Activated T-helper 1 cell treated with Interleukin-2 at 50 U/mL for 16 hours (primary cell): ENCODE measurements around the gene CBFB.
A peak's percentile ranks its signal among the peaks of the same experiment; 100 is the strongest.

Experiments used
- DNase-seq: peaks from one replicate; pipeline ENCODE4 v3.0.0-alpha.2; 2020; ENCODE audit warnings: low read depth

Gene CBFB

DNA sequence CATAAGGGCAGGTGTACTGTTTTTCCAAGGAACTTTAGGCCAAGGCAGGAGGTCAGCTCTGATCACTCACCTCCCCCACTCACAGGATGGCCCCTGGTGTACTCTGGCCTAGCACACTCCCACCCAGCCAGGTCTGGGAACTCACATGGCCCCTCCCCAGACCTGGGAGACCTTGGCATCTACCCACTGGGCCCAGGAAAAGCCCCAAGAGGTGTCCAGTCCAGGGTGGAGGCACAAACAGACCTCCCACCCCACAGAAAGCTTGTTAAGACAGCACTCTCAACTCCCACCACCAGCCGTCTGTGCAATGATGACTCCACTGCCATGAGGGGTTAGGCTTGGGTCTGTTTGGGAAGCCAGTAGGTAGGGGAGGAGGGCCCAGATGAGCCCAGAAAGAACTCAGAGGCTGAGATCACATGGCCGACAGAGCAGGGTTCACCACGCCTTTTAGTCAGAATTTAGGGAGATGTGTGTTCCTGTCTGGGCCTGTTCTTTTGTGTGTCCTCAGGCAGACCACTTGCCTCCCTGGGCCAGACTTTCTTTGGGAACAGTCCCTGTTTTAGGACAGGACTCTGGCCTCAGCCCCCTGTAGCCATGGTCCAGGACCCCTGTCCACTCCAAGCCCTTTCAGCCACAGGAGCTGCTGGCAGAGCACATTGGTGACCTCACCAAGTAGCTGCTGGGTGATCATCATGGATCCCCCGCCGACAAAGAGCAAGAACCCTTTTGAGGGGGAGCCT lies 12.1 kb upstream of the CBFB start:
- no peak for DNase-seq

DNA sequence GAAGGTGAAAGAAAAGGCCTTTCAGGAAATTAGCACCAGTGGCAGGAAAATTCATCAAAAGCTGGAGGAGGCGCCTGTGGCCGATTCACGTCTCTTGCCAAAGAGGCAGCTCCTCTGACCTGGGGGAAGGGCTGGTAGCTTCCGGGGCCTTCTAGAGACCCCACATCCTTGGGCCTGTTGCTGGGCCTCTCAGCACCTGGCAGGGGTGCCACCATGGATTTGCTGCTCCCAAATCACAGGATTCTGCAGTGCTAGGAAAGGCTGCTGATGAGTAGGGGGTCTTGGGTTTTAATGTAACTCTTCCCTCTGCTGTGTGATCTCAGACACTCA lies 11.6 kb upstream of the CBFB start:
- DNase-seq: no peak

DNA sequence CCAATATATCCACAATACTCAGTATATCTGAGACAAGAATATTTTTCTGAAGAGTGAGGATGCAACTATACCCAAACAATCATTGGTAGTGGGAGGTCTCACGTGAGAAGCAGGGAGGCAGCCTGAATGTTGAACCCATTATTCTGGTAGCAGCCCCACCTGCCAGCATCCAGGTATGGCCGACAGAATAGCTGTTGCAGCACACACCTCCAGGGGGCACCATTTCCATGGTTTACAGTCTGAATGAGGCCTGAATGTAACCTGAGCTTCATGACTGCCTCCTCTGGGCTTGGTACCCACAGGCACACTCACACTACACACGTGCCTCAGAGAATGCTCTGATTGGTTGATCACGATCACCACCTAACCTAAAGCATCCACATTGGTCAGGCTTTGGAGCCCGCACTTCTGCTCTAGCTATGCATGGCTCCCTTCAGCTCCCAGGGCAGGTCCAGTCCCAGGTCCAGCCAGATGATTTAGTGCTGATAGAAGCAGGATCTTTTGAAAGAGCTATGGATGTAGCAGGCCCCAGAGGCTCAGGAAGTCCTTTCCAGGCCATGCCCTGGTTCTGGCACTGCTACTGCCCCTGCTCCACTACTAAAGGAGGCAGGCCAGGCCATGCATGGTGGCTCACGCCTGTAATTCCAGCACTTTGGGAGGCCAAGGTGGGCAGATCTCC lies 11.0 kb upstream of the CBFB start:
- peak; percentile 69 for DNase-seq

DNA sequence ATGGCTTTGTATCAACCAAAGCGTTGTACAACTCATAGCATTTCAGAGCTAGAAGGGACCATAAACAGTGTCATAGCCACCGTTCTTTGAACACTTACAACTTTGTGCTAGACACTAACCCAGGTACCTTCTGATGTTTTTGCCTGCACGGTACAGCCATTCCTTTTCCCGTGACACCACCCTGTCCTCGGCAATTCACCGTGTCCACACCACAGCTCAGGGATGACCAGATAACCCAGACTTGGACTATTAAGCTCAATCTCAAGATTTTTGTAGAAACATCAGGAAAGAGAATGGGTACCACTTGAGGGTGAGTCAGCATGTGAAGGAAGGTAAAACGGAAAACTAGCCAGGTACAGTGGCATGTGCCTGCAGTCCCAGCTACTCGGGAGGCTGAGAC lies 9.8 kb upstream of the CBFB start:
- no peak for DNase-seq

- no peak for DNase-seq
Measured at GRCh38 chr16:67021321-67021720, 7.6 kb upstream of the CBFB start.

DNA sequence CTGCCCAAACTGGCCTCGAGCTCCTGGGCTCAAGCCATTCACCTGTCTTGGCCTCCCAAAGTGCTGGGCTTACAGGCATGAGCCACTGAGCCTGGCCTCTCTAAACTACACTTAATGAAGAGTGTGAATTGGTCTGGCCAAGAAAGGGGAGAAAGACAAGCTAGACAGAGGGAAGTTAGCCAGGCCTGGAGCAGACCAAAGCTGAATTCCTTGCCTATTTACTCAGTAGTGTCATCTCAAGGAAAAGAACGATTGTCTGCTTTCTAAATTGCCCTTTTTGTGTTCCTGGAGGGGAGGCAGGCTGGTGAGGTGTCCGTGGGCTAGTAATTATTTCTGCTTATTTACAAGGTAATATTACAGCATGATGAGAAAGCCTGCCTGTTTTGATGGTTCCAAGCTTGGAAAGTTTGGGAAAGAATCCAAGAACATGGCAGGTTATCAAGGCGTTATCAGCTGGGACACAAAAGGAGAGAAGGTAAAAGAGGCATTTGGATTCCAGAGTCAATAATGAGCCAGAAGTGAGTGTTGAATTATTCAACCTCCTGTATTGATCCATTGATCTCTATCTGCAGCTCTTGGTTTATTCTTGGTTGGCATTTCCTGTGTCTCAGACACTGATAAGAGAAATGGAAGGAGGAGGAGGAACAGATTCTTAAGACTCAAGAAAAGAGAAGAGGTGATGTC lies 6.3 kb upstream of the CBFB start:
- no peak for DNase-seq

DNA sequence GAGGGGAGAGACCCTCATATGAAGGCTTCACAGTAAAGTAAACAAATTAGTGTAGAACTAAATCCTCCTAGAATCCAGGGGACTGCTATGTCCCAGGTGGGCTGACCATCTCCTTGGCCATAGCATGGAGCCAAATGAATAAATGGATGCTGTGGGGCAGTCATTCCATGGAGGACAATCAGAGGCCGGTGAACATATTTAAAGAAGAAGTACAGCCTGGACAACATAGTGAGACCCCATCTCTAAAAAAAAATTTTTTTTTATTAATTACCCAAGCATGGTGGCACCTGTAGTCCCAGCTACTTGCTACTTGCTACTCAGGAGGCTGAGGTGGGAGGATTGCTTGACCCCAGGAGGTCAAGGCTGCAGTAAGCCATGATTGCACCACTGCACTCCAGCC lies 5.3 kb upstream of the CBFB start:
- DNase-seq: no peak

GRCh38 chr16:67024384-67025209 lies 4.4 kb upstream of the CBFB start:
- DNase-seq: no peak

- no peak for DNase-seq
Measured at GRCh38 chr16:67025210-67025550, 3.8 kb upstream of the CBFB start.

DNA sequence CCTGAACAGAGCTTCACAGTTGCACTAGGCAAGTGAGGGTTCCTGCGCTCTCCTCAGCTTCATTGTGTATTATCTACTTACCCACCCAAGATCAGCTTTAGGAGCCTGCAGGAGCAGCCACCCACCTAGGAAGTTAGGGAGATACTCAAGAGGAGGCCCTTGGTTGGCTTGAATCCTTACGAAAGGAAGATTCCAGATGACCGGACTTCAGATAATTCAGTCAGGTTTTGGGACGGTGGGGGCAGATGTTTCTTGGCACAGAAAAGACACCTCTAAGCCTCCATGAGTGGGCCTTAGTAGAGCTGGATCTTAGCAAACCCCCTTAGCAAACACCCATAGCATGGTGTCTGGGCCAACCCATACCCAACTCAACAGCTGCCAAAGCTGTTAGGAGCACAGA lies 2.4 kb upstream of the CBFB start:
- no peak for DNase-seq

GRCh38 chr16:67027046-67027445 lies 1.9 kb upstream of the CBFB start:
- DNase-seq: no peak

DNA sequence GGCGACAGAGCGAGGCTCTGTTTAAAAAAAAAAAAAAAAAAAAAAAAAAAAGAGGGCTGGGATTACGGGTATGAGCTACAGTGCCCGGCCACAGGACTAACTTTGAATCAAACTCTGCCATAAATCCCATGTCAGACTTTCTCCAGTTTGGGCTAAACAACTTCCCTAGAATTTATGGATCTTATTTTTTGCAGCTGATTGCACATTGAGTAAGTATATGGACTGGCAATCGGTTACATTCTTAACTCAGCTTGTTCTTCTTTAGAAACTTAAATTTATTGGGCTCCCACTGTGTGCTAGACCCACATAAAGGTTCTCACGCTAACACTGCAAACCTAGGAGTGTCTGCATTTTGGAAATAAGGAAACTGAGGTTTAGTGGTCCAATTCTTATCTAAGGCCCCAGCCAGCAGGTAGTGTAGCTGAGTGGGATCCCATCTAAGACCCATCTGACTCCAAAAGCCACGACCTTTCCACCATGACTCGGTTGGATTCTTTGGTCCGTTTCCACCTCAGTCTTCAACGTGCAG lies 718 bp upstream of the CBFB start:
- no peak for DNase-seq

- peak; percentile 43 for DNase-seq
Measured at GRCh38 chr16:67029254-67030096, 526 bp downstream of the CBFB start.

GRCh38 chr16:67030221-67030962 lies 1.4 kb downstream of the CBFB start:
- no peak for DNase-seq

DNA sequence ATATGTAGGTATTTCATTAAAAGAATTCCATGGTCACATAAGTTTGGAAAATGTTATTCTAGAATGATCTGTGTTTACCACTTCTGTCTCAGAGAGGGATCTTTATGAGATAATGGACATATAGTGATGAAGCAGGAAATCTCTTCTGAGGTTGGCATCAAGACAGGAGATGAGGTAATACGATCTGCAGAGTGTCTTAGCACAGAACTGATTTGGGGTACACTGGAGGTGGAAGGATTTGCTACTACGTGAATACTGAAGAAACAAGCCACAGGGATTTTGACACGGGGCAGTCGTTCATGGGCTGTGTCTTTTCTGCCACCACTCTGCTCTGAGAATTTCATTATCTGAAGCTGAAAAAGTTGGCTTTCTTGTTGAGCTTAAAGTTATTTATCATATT lies 5.5 kb downstream of the CBFB start:
- DNase-seq: no peak

DNA sequence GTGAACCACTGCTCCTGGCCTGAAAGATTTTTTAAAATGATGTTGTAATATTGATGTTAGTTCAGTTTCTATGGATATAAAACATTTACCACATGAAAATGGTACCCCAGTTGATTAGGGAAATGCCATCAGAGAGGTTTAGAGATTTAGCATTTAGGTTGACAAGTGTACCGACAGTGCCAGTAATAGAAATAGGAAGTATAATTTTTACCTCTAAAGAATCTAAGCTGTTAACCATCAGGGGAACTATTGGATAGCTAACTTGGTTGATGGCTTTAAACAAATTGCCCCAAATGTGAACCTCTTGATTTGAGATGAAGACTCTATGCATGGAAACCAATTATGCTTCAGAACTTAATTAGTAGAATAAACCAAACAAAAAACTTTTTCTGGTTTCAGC lies 6.4 kb downstream of the CBFB start:
- no peak for DNase-seq

GRCh38 chr16:67036323-67036741 lies 7.4 kb downstream of the CBFB start:
- DNase-seq: no peak

GRCh38 chr16:67039260-67040020 lies 10.5 kb downstream of the CBFB start:
- DNase-seq: no peak

- no peak for DNase-seq
Measured at GRCh38 chr16:67040166-67040565, 11.2 kb downstream of the CBFB start.

GRCh38 chr16:67040906-67041305 lies 12.0 kb downstream of the CBFB start:
- no peak for DNase-seq
